IPS-18c (cell line): ENCODE measurements around the gene PTPRA.
"Not testable (repeated sequence)": the region's sequence is repeated elsewhere in the genome, so short reads cannot be mapped to it uniquely, and the experiment has no call there.

Source experiments
- H3K4me3 ChIP-seq: 2 replicates; pipeline ENCODE4 v1.7.0; 2013; ENCODE audit warnings: low read depth, mild to moderate bottlenecking, low read length, moderate library complexity; ENCODE audit not compliant: insufficient read depth
- H3K9me3 ChIP-seq: one replicate; pipeline ENCODE4 v1.6.1; 2013; ENCODE audit warnings: mild to moderate bottlenecking, low read length, moderate library complexity; ENCODE audit not compliant: control insufficient read depth, insufficient read depth

Gene PTPRA

DNA sequence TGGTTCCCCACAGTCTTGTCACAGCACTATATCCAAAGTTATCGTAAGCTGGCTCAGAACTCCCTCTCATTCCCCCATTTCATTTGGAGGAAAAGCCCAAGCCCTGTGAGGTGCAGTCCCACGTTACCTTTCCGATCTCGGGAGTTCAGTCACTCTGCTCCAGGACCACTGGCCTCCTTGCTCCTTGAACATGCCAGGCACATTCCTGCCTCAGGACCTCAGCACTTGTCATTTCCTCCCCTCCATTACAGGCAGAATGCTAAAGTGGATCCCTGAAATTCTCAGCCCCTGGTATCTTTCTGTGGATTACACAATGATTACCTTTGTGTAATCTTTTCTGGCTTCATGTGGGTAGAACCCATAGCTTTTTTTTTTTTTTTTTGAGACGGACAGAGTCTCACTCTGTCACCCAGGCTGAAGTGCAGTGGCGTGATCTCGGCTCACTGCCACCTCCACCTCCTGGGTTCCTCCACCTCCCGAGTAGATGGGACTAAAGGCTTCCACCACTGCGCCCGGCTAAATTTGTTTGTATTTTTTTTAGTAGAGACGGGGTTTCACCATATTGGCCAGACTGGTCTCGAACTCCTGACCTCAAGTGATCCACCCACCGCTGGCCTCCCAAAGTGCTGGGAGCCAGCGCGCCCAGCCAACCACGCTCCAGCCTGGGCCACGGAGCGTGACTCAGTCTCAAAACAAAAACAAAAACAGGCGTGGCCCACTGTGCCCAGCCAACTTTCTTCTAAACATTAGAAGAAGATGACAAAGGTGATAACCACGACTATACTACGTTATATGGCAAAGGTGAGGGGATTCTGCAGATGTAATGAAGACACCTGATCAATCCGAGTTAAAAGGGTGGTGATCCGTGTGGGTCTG, 194.1 kb downstream of the PTPRA start:
- Histone ChIP-seq H3K4me3 (no peak overlapping the region), H3K9me3 (no peaks in the 10 kb centered on the region)

DNA sequence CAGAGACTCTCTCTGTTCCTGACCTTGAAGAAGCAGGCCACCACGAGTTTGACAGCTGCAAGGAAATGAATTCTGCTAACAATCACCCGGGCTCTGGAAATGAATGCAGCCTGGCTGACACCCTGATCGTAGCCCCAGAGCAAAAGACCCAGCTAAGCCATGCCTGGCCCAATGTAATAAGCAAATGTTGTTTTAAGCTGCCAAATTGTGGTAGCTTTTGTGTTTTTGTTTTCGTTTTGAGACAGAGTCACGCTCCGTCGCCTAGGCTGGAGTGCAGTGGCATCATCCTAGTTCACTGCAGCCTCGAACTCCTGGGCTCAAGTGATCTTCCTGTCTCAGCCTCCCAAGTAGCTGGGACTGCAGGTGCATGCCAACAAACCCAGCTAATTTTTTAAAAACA, 194.8 kb downstream of the PTPRA start:
- Histone ChIP-seq H3K4me3 (no peak overlapping the region), H3K9me3 (no peaks in the 10 kb centered on the region)

DNA sequence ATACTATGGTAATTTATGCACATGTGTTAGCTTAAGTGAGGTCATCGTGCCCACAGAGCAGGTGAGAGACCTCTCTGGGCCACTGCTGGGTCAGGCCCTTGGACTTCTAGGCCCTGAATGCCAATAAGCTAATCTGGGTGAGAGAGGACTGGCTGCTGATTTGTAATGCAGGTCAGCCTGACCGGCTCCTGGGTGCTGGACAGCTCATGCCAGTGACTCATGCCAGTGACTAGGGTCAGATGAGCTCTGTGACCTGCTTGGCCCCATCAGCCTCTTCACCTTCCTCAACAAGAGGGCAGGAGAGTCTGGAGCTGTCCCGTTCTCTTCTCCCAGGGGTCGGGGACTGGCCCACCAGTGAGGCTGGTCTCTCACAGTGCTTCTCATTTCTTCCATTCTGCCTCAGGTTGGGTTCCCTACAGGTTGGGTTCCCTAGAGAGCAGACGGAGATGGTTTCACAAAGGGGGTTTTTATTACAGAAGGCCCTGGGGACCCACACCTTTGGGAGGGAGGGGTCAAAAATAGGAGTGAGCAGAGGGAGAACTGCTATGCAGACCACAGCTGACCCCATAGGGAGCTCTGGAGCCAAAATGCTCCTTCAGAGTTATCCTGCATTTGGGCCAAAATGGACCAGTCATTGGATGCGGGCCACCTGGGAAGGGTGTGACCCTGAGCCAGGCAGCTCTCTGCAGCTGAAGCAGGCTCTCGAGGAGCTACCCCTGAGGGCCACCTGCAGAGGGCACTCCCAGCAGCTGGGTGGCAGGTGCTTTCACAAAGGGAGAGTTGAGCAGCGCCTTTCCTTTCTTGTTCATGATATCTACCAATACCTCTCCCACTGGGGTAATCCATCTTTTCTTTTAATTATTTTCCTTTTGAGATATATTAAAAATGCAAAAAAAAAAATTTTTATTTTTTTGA, 196.0 kb downstream of the PTPRA start:
- peaks cover 2% of the 10 kb centered on the region for H3K9me3 ChIP-seq
- H3K4me3 ChIP-seq, result no peak overlapping the region

DNA sequence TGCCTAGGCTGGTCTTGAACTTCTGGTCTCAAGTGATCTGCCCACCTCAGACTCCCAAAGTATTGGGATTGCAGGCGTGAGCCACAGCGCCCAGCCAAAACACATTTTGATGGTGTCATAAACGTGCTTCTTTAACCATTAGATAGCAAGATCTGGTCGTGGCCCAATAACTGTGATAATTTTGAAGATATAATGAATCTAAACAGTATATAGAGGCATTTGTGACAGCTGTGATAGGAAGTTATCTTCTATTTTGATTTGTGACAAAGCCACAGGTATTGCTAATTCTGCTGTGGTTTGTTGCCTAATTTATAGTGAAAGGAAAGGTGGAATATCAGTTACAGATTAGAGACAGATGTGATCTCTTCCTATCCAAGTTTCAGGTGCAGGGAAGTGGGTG, 197.4 kb downstream of the PTPRA start:
- peaks cover 2% of the 10 kb centered on the region for H3K9me3 ChIP-seq
- no peak overlapping the region for H3K4me3 ChIP-seq

DNA sequence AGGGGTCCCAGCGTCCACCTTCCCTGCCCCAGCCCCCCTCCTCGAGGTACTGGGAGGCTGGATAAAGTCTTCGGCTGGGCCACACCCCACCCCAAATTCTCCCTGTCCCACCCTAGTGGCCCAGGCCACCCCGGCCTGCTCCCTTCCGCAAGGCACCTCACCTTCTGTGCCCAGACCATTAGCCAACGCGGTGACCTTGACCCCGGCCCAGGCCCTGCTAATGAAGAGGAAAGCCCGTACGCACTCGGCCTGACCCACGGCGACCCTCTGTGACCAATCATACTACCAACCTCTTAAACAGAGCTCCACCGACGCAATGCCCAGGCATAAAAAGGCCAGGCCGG, 198.0 kb downstream of the PTPRA start:
- H3K4me3 ChIP-seq, result peak overlapping the region; percentile 36; the same call in 1 of the 2 replicates
- peaks cover 2% of the 10 kb centered on the region for H3K9me3 ChIP-seq

DNA sequence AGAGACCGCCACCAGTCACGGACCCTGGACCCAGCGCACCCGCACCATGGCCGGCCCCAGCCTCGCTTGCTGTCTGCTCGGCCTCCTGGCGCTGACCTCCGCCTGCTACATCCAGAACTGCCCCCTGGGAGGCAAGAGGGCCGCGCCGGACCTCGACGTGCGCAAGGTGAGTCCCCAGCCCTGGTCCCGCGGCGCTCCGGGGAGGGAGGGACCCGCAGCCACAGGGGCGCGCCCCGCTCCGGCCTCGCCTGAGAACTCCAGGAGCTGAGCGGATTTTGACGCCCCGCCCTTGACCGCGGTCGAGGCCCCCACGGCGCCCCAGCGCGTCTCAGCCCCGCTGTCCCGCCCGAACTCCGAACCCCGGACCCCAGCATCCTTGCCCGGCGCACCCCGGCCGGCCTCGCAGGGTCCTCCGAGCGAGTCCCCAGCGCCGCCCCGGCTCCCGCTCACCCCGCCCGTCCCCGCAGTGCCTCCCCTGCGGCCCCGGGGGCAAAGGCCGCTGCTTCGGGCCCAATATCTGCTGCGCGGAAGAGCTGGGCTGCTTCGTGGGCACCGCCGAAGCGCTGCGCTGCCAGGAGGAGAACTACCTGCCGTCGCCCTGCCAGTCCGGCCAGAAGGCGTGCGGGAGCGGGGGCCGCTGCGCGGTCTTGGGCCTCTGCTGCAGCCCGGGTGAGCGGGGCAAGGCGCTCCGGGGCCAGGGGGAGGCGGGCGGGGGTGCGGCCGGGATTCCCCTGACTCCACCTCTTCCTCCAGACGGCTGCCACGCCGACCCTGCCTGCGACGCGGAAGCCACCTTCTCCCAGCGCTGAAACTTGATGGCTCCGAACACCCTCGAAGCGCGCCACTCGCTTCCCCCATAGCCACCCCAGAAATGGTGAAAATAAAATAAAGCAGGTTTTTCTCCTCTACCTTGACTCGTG, 198.6 kb downstream of the PTPRA start, which contains the start of gene OXT:
TSS of gene OXT (plus strand) at position 11 of the 920 bp plus-strand sequence. CDS start at position 47, 36 bp downstream.
- H3K9me3 ChIP-seq, result peaks cover 2% of the 10 kb centered on the region
- H3K4me3 ChIP-seq, result peak within 1 kb of the TSS; percentile 36; the same call in 1 of the 2 replicates

DNA sequence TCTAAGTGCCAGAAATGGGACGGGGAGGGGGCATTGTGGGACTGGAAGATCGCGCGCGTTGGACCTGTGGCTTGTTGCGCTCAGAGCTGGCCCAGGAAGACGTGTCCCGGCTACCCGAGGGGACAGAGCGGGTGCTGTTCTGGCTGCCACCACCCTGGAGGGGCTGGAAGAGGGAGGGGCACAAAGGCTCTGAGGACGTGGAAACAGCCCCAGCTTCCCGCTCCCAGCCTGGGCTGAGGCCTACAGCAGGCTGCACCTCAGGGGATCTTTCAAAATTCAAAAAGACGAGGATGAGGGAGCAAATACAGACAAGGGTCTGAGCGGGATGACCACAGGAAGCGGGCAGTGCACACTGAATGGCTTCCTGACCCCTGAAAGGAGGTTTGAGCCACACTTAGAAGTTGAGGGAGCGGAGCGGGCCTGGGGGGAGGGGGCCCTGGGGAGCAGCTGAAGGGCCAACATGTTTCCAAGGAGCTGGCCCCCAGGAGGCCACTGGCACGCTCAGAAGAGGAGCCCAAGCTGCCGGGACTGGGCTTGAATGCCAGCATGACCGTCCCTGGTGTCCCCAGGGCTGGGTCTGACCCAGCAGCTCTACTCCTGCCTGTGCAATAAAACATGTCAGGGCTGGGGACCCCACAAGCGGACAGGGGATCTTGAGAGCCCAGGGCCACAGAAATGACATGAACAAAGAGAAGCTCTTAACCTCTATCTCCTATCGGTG, 199.4 kb downstream of the PTPRA start:
- H3K9me3 ChIP-seq, result peaks cover 2% of the 10 kb centered on the region
- no peak overlapping the region for H3K4me3 ChIP-seq

DNA sequence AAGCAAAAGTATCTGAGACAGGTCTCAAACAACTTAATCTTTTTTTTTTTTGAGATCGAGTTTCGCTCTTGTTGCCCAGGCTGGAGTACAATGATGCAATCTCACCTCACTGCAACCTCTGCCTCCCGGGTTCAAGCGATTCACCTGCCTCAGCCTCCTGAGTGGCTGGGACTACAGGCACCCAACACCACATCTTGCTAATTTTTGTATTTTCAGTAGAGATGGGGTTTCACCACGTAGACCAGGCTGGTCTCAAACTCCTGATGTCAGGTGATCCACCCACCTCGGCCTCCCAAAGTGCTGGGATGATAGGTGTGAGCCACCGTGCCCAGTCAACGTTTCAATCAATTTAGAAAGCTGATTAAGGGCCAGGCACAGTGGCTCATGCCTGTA, 200.0 kb downstream of the PTPRA start:
- not testable (repeated sequence) for H3K4me3 ChIP-seq, H3K9me3 ChIP-seq

DNA sequence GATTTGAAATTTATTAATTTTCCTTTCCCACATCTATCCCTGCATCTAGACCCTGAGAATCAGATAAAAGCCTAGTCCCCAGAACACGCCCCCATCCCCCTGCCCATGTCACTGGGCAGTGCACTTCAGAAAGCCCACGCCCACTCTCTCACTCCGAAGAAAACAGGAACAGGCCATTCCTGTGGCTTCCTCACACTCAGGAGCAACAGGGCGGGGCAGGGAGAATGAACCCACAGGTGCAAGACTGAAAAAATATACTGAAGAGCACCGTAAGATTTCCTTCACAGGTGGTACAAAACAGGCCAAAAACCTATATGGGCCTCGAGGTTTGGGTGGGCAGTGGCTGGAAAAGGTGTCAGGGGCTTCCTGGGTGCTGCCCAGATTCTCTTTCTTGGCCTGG, 201.5 kb downstream of the PTPRA start:
- Histone ChIP-seq H3K9me3 (peaks cover 2% of the 10 kb centered on the region), H3K4me3 (no peak overlapping the region)

DNA sequence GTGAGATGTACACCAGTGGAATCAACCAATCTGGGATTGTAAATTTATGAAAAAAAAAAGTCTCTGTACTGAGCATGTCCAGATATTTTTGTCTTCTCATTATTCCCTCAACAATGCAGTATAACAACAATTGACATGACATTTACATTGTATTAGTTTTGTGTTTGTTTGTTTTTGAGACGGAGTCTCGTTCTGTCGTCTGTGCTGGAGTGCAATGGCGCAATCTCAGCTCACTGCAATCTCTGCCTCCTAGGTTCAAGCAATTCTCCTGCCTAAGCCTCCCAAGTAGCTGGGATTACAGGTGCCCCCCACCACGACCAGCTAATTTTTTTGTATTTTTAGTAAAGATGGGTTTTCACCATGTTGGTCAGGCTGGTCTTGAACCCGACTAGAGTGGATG, 202.0 kb downstream of the PTPRA start:
- H3K9me3 ChIP-seq, H3K4me3 ChIP-seq: not testable (repeated sequence)

DNA sequence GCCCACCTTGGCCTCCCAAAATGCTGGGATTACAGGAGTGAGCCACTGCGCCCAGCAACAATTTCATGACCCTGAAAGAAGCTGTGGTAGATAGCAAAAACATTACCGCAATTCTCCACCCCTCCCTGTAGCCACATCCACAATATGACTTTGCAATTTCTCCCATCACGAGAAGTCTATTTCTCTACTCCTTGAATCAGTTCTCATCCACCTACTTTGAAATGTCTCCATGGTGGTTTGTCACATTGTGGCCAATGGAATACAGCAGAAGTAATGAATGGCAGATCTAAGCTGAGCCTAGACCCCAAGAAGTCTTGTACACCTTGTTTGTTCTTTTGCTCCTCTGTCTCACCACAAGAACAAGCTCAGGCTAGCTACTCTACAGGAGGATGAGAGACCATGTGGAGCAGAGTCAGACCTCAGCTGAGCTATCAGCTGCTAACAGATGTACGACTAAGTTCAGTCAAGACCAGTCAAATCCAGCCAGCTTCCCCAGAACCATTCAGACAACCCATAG, 204.4 kb downstream of the PTPRA start:
- peaks cover 2% of the 10 kb centered on the region for H3K9me3 ChIP-seq
- no peak overlapping the region for H3K4me3 ChIP-seq

DNA sequence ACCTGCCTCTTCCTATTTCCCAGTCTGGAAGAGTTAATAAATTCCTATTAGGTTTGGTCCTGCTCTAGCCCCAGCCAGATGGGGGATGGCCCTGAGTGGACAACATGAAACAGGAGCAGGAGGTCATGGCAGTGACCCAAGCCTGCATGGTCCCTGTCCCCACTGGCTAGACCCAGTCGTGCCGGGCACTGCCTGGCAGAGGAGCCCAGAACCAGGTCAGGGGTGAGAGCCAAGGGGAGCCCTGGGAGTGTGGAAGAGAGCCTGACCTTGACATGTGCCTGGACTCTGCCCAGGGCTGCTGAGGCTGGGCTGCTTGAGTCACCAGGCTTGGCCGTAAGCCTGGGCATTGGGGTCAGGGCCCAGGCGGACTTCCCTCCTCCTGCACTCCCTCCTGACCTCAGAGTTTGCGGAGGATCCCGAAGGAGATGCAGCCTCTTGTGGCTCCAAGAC, 207.7 kb downstream of the PTPRA start:
- Histone ChIP-seq H3K9me3 (no peaks in the 10 kb centered on the region), H3K4me3 (no peak overlapping the region)

DNA sequence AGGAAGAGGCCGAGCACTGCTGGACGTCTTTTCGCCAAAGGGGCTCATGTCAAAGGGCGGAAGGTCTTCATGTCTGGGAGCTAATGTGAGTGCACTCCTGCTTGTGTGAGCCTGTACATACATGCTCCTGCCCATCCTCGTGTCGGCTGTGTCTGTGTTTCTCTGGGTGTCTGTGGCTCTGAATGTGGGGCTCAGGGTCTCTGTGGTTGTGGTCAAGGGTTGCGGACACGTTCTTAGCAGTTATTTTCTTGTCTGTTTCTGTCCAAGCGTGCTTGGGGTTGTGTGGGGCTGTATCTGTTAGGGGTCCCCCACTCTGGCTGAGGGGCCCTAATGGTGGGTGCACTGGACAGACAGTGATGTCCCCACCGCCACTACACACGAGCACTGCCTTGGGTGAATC, 208.4 kb downstream of the PTPRA start:
- no peak overlapping the region for H3K4me3 ChIP-seq

DNA sequence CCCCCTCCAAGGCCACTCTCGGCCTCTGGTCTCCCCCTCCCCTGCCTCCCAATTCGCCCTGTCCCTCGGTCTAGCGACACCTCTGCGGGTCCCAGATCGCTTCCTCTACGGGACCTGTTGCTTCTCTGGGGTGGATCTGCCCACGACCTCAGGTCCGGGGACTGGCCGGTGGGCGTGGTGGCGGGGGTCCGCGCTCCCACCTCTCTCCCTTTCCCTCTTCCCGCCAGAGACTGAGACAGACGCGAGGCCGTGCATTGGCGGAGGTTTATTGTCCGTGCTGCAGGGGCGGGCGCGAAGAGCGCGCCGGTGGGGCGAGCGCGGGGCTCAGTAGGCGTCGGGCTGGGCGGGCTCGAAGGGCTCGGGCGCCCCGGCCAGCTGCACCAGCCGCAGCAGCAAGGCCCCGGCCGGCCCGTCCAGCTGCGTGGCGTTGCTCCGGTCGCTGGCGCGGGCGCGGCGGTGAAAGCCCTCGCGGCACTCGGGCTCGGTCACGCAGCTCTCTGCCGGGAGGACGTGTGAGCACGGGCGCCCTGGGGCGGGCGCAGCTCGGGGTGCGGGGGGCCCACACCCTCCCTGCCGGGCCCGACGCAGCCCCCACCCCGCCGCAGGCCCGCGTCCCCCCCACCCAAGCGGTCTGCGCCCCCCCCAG, 209.1 kb downstream of the PTPRA start:
- H3K4me3 ChIP-seq, result peak overlapping the region; percentile 38
- no peaks in the 10 kb centered on the region for H3K9me3 ChIP-seq

More for the DNA sequence above, 208.4 kb downstream of the PTPRA start:
- no peaks in the 10 kb centered on the region for H3K9me3 ChIP-seq

DNA sequence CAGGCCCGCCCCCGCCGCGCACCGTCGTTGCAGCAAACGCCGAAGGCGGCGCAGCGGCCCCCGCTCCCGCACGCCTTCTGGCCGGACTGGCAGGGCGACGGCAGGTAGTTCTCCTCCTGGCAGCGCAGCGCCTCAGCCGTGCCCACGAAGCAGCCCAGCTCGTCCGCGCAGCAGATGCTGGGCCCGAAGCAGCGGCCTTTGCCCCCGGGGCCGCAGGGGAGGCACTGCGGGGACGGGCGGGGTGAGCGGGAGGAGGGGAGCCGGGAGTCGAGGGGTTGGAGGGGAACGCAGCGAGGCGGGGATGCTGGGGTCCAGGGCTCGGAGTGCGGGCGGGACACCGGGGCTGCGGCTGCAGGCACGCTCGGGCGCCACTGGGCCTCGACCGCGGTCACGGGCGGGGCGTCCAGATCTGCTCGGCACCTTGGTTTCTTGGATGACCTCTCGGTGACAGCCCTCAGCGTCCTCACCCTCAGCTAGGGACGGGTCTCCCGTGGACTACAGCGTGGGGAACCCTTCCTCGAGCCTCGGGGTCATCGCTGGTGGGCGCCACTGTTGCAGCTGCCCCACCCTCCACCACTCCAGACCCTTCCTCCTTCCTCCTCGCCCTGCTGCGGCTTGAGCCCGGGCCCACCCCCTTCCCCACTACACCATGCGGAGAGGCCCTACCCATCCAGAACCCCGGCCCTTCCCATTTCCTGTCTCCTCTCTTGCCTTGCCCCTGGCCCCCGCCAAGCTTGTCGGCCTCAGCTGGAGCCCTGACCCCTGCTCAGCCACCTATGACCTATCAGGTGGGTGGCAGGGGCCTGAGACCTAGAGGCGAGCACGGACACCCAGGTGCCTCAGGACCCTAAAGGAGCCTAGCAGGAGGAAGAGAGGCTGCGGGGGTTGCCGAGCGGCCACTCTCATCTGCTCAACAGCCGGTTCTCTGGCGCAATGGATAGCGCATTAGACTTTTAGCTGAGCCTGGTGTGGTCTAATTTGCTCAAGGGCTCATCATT, 210.0 kb downstream of the PTPRA start:
- peak overlapping the region; percentile 49 for H3K4me3 ChIP-seq
- H3K9me3 ChIP-seq, result no peaks in the 10 kb centered on the region
